Measurements from ENCODE around the gene FADS3.

FADS3 gene

GRCh38 chr11:61913699-61914395 is 22.5 kb upstream of the FADS3 start:
- DNase-seq, result no peak

- no peak for DNase-seq
Measured at GRCh38 chr11:61912991-61913698, 21.8 kb upstream of the FADS3 start.

- no peak for DNase-seq
Measured at GRCh38 chr11:61912530-61912898, 21.2 kb upstream of the FADS3 start.

- DNase-seq, result no peak
Measured at GRCh38 chr11:61911701-61912529, 20.6 kb upstream of the FADS3 start.

- no peak for DNase-seq
Measured at GRCh38 chr11:61911128-61911700, 19.9 kb upstream of the FADS3 start.

GRCh38 chr11:61910187-61911127 is 19.1 kb upstream of the FADS3 start:
- no peak for DNase-seq

GRCh38 chr11:61908730-61909316 is 17.5 kb upstream of the FADS3 start:
- no peak for DNase-seq

- no peak for DNase-seq
Measured at GRCh38 chr11:61907871-61908729, 16.8 kb upstream of the FADS3 start.

GRCh38 chr11:61907282-61907681 is 15.9 kb upstream of the FADS3 start:
- no peak for DNase-seq

- no peak for DNase-seq
Measured at GRCh38 chr11:61906522-61906909, 15.2 kb upstream of the FADS3 start.

- no peak for DNase-seq
Measured at GRCh38 chr11:61905801-61906521, 14.6 kb upstream of the FADS3 start.

- DNase-seq, result no peak
Measured at GRCh38 chr11:61905067-61905696, 13.8 kb upstream of the FADS3 start.

- no peak for DNase-seq
Measured at GRCh38 chr11:61904539-61905048, 13.2 kb upstream of the FADS3 start.

- DNase-seq, result no peak
Measured at GRCh38 chr11:61903845-61904244, 12.5 kb upstream of the FADS3 start.

GRCh38 chr11:61902313-61902712 is 11.0 kb upstream of the FADS3 start:
- DNase-seq, result no peak

GRCh38 chr11:61901397-61901796 is 10.1 kb upstream of the FADS3 start:
- no peak for DNase-seq

- DNase-seq, result no peak
Measured at GRCh38 chr11:61900251-61900650, 8.9 kb upstream of the FADS3 start.

- DNase-seq, result peak; percentile 99
Measured at GRCh38 chr11:61899146-61899841, 7.9 kb upstream of the FADS3 start.

- DNase-seq, result no peak
Measured at GRCh38 chr11:61898247-61898582, 6.9 kb upstream of the FADS3 start.
